Ectodermal cell (in vitro differentiated cells): ENCODE measurements around the gene TMC3.

Experiments used
- H3K27ac ChIP-seq: 2 replicates; pipeline ENCODE4 v1.7.0; 2013; ENCODE audit warnings: mild to moderate bottlenecking, low read depth, low read length; ENCODE audit not compliant: insufficient read depth, poor library complexity, severe bottlenecking
- H3K27me3 ChIP-seq: 2 replicates; pipeline ENCODE4 v1.7.0; 2013; ENCODE audit warnings: mild to moderate bottlenecking, low read length; ENCODE audit not compliant: insufficient read depth, control insufficient read depth, poor library complexity, severe bottlenecking
- H3K36me3 ChIP-seq: one replicate; pipeline ENCODE4 v1.7.0; 2013; ENCODE audit warnings: low read length; ENCODE audit not compliant: control insufficient read depth, insufficient read depth
- H3K4me1 ChIP-seq: one replicate; pipeline ENCODE4 v1.7.0; 2013; ENCODE audit warnings: low read length; ENCODE audit not compliant: control insufficient read depth, insufficient read depth
- H3K4me3 ChIP-seq: 2 replicates; pipeline ENCODE4 v1.7.0; 2013; ENCODE audit warnings: low read depth, low read length, control low read depth; ENCODE audit not compliant: insufficient read depth
- H3K9me3 ChIP-seq: 2 replicates; pipeline ENCODE4 v1.7.0; 2013; ENCODE audit warnings: mild to moderate bottlenecking, low read length, moderate library complexity; ENCODE audit not compliant: control insufficient read depth
- WGBS, 2 experiments: methylation state at CpG; one replicate each; pipeline ENCODE4 v1.1.7; 2013; ENCODE audit warnings: missing lambda C conversion rate in 2 of 2; 5-methylcytosine and 5-hydroxymethylcytosine counted together

Gene TMC3

DNA sequence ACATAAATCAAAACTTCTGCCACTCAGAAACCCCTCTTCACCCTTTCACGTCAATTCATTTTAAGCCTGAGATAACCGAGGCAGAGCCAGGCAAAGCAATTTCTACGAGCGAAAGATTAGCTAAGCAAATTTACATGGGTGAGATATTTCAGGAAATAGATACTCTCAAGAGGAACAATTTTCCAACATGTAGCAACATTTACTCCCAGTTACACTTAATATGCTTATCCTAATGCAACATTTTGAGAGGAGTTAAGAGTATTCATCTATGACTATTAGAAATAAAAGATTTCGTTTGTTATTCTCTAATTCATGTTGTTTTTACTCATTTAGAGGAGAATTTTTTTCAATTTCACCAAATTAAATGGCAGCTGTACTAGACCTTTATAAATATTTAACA is 837 bp downstream of the TMC3 start:
- Histone ChIP-seq H3K4me1 (peaks cover 7% of the 10 kb centered on the region), H3K36me3 (no peaks in the 10 kb centered on the region), H3K4me3 (no peak overlapping the region), H3K9me3 (no peaks in the 10 kb centered on the region), H3K27ac (no peak overlapping the region), H3K27me3 (no peaks in the 10 kb centered on the region)
- WGBS, 2 experiments = 96 to 97% methylated on average over 4 of the region's 5 CpGs

DNA sequence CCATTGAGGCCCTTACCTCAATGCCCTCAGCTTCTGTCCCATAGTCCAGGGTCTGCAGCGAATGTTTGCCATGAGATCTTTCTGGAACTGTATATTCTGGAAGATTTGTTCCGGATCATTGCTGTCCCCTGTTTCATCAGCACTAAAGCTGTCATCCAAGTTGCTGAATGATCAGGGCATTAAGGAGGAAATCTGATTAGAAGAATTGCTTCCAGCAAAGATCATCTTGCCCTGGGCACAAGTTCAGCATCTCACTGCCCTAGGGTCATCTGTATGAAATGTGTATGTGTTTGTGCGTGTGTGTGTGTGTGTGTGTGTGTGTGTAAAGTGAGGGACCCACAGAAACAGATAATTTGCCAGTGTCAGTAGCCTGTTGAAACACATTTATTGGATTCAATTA is 1.4 kb downstream of the TMC3 start:
- Histone ChIP-seq H3K27me3 (no peaks in the 10 kb centered on the region), H3K36me3 (no peaks in the 10 kb centered on the region)
- 86 to 91% methylated on average over 3 of the region's 3 CpGs for WGBS, 2 experiments

DNA sequence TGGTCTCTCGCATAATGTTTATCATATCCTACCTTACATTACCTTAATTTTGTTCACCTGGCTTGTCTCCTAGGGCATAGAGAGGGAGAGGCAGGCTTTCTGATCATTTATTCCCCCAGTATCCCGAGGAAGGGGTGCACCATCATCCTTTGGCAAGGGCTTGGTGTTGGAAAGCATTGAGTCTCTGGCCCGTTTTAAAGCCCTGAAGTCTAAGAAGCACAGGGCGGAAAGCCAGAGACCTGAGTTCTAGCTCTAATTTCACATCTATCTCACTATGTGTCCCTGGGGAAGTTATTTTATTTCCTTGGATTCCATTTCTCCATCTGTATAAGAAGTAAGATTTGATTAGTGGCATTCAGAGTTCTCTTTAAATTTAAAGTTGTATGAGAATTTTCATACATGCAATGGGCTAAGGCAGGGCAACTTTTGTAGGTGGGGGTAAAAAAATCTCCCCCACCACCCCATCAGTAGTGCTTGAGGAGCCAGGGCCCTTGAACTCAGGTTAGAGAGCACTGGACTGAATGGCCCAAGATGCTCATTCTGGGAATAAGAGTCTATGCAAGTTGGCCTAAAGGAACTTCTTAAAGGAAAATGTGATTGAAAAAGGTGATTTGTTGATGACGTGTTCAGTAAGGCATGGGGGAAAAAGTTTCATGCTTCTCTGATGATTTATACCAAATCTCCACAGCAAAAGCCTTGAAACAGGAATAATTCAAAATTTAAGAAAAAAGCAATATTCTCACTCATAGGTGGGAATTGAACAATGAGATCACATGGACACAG is 10.1 kb downstream of the TMC3 start:
- Histone ChIP-seq H3K4me1 (no peaks in the 10 kb centered on the region), H3K9me3 (no peaks in the 10 kb centered on the region), H3K27ac (no peak overlapping the region), H3K27me3 (no peaks in the 10 kb centered on the region), H3K4me3 (no peak overlapping the region), H3K36me3 (no peaks in the 10 kb centered on the region)
- 95% methylated on average over 4 to 5 of the region's 5 CpGs for WGBS, 2 experiments

More for the DNA sequence above, 1.4 kb downstream of the TMC3 start:
- H3K27ac ChIP-seq = no peak overlapping the region
- H3K4me1 ChIP-seq = peaks cover 7% of the 10 kb centered on the region
- H3K4me3 ChIP-seq = no peak overlapping the region
- no peaks in the 10 kb centered on the region for H3K9me3 ChIP-seq

DNA sequence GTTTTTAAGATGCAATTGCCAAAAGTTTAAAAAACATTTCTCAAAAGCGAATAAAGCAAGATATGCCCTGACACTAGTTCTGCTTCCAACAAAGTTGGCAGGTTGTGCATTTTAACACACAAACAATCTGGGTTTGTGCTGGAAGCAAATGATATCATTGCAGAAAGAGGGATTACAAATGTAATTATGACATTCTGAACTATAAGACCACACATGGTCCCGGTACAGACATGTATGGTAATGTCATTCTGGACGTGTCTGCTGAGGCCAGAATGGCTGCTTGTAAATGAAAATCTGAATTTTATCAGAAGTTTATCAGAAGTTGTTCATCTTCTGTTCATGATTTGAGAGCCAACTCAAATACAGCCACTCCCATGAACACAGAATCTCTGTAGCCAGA is 10.7 kb downstream of the TMC3 start:
- Histone ChIP-seq H3K9me3 (no peaks in the 10 kb centered on the region), H3K4me1 (no peaks in the 10 kb centered on the region), H3K4me3 (no peak overlapping the region), H3K36me3 (no peaks in the 10 kb centered on the region), H3K27me3 (no peaks in the 10 kb centered on the region), H3K27ac (no peak overlapping the region)
- WGBS, 2 experiments = 81 to 83% methylated on average over 3 of the region's 3 CpGs

DNA sequence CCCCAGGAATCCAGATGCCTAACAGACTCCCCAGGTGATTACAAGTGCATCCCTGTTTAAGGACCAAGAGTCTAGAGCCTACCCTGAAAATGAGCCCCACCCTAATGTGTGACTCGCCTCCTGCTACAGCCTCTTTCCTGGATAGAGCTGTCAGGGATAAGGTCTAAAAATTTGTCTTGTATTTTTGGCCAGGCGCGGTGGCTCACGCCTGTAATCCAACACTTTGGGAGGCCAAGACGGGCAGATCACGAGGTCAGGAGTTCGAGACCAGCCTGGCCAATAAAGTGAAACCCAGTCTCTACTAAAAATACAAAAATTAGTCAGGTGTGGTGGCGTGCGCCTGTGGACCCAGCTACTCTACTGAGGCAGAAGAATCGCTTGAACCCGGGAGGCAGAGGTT is 11.2 kb downstream of the TMC3 start:
- Histone ChIP-seq H3K36me3 (no peaks in the 10 kb centered on the region), H3K27me3 (no peaks in the 10 kb centered on the region), H3K4me1 (no peaks in the 10 kb centered on the region), H3K9me3 (no peaks in the 10 kb centered on the region), H3K4me3 (no peak overlapping the region), H3K27ac (no peak overlapping the region)
- 83 to 86% methylated on average over 11 of the region's 11 CpGs for WGBS, 2 experiments

DNA sequence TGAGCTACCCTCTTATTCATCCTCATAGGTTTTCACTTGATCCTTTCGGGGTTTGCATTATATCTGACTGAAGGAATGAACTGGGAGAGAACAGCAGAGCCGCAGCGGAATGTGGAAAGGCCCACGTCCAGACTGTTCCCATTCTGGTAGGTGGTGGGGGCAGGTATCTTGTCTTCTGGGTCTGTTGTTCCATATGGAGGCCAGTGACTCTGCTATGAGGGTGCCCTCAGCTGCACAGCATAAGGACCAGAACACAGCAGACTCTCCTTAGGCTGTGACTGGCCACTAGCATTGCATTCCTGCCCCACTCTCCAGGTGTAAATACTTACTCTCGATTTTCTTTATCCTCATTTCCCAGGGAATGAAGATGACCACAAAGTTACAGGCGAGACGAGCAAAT is 12.1 kb downstream of the TMC3 start:
- no peaks in the 10 kb centered on the region for H3K27me3 ChIP-seq
- 94 to 95% methylated on average over 7 of the region's 7 CpGs for WGBS, 2 experiments
- H3K4me1 ChIP-seq = no peaks in the 10 kb centered on the region
- H3K27ac ChIP-seq = no peak overlapping the region
- H3K4me3 ChIP-seq = no peak overlapping the region
- H3K9me3 ChIP-seq = no peaks in the 10 kb centered on the region
- H3K36me3 ChIP-seq = no peaks in the 10 kb centered on the region

DNA sequence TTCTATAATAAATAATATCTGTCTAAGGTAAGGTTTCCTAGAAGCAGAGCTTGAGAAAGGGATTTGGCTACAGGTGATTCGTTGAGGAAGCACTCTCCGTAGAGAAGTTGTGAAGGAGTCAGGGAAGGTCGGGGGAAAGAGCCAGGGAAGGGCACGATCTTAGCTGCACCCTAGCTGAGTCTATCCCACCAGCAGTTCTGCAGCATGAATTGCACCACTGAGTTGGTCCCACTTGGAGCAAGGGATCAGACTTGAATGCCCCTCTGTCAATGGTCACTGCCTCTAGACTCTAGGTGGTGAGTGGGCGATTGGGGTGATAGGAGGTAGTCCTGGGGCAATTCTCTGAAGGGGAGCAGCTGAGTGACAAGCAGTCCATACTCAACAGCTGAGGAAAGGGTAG is 13.5 kb downstream of the TMC3 start:
- 88 to 91% methylated on average over 5 of the region's 5 CpGs for WGBS, 2 experiments

DNA sequence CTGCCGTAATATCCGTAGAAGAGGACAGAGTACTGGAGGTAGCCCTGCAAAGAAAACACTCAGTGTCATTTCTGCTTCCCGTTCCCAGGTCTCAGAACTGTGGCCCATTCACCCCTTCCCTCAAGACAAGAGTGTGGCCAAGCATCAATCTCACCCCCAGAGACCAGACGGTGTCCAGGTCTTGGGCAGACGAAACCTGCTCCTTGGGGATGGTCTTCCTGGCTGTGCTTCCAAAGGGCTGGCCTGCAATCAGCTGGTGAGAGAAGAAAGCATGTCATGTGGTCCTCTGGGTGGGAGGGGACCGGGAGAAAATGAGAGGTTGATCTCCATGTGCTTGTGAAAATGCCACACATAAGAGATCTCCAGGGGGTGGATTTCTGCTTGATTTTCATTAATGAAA is 15.8 kb downstream of the TMC3 start:
- Histone ChIP-seq H3K4me1 (no peaks in the 10 kb centered on the region), H3K27ac (no peak overlapping the region), H3K27me3 (no peaks in the 10 kb centered on the region), H3K4me3 (no peak overlapping the region), H3K9me3 (no peaks in the 10 kb centered on the region), H3K36me3 (no peaks in the 10 kb centered on the region)
- WGBS, 2 experiments = 93 to 95% methylated on average over 6 of the region's 6 CpGs

More for the DNA sequence above, 13.5 kb downstream of the TMC3 start:
- H3K4me3 ChIP-seq = no peak overlapping the region
- H3K9me3 ChIP-seq = no peaks in the 10 kb centered on the region
- no peaks in the 10 kb centered on the region for H3K4me1 ChIP-seq
- no peaks in the 10 kb centered on the region for H3K36me3 ChIP-seq
- H3K27ac ChIP-seq = no peak overlapping the region
- H3K27me3 ChIP-seq = no peaks in the 10 kb centered on the region

DNA sequence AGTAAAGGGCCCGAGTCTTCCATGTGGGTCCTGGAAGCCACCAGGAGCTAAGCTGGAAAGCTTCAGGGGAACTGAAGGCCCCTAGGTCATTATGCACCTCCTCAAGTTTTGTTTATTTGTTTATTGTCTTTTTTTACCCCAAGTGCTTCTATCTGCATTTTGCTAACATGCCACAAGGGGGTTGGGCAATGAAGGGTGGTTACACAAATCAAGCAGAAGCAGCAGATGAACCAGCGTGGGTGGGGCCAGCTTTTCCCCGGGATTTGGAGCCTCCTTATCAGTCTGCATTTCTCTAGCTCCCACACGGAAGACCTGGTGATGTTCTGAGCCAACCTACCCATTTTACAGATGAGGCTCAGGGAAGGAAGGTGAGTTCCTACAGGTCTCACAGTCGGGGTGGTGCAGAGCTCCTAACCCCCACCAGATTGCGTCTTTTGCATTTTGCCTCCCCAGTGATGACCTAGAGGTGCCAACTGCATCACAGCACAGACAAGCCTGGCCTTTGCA is 16.8 kb downstream of the TMC3 start:
- Histone ChIP-seq H3K9me3 (no peaks in the 10 kb centered on the region), H3K36me3 (no peaks in the 10 kb centered on the region), H3K27me3 (no peaks in the 10 kb centered on the region), H3K4me1 (no peaks in the 10 kb centered on the region), H3K4me3 (no peak overlapping the region), H3K27ac (no peak overlapping the region)
- WGBS, 2 experiments = 87 to 90% methylated on average over 6 of the region's 6 CpGs

DNA sequence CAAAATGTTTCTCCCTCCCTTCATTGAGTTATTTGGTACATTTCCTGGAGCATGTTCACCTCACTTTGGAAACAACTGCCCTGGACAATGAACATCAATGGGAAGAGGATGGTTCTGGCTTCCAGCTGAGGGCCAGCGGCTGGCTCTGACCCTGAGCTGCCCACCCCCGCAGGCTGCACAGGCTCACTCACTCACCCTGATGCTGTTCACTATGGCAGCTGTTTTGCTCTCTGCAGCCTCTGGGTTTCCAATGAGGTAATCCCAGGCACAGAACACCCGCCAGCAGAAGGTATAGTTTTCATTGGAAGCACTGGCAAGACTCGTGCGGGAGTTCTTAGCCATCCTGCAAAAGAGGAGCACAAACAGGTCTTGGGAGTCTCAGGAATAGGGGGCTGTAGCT is 17.8 kb downstream of the TMC3 start:
- 77 to 82% methylated on average over 5 of the region's 5 CpGs for WGBS, 2 experiments
- Histone ChIP-seq H3K4me1 (no peaks in the 10 kb centered on the region), H3K36me3 (no peaks in the 10 kb centered on the region)

More for the DNA sequence above, 17.8 kb downstream of the TMC3 start:
- H3K9me3 ChIP-seq = no peaks in the 10 kb centered on the region
- no peak overlapping the region for H3K4me3 ChIP-seq
- H3K27ac ChIP-seq = no peak overlapping the region
- H3K27me3 ChIP-seq = no peaks in the 10 kb centered on the region
